Cerebellar nuclear complex (tissue), 1 donor: ENCODE results near the gene UAP1.
"Not testable (repeated sequence)": the region's sequence is repeated elsewhere in the genome, so short reads cannot be mapped to it uniquely, and the experiment has no call there.

Experiments
- DNase-seq, 2 experiments: peaks; one replicate each; lab custom pipeline; 2025; lab: John Stamatoyannopoulos, UW

Gene UAP1

DNA sequence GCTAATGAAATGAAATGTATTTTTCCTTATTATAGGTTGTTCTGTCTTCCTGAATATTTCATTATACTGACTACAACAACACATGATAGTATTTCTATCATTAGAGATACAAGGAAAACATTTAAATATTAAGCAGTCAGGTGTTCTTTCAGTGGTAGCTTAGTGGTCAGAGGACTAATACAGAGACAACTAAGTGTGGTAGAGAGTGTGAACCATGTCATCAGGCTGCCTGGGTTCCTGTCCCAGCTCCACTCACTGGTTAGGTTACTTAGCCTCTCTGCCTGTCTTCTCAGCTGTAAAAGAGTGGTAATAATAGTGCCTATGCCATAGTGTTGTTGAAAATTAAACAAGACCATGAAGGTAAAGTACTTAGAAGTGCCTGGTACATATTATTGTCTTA, 3.9 kb downstream of the UAP1 start:
- DNase-seq: no peak

GRCh38 chr1:162566870-162567269, 5.3 kb downstream of the UAP1 start:
- no peak for DNase-seq

- no peak for DNase-seq
These were observed 7.3 kb downstream of the UAP1 start for GRCh38 chr1:162568802-162569201.

GRCh38 chr1:162570718-162571117, 9.2 kb downstream of the UAP1 start:
- DNase-seq: no peak

- DNase-seq: not testable (repeated sequence)
These were observed 9.6 kb downstream of the UAP1 start for GRCh38 chr1:162571121-162571520.

DNA sequence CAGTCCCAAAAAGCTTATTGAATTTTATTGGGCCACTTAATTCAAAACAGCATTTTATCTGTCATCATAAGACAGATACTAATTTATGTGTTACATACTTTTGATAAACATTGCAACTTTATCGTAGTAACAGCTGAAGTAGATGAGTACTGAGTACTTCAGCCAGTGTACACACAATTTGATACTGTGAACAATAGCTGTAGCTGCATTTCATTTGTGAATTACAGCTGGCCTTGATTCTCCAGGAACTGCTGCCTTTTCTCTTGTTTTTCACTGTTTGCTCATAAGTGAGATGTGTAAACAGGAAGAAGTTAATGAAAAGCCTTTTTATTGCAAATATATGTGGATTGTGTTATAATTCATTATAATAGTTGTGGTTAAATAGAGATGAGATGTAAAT, 10.2 kb downstream of the UAP1 start:
- DNase-seq: no peak

DNA sequence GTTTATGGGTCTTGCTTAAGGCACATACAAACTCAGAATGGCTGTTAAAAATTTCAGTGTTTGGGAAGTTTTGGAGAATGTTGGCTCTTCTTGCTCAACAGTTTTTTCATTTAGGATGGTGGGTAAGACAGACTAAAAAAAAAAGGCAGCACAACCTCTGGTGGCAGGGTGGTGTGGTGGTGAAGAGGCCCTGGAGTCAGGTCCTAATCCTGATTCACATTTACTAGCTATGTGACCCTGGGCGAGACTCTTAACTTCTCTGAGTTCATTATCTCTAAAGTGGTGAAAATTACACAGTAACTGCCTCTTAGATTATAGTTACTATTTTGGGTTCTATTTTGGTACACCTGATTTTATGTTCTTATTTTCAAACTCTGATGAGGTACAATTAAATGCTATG, 11.6 kb downstream of the UAP1 start:
- DNase-seq: no peak

DNA sequence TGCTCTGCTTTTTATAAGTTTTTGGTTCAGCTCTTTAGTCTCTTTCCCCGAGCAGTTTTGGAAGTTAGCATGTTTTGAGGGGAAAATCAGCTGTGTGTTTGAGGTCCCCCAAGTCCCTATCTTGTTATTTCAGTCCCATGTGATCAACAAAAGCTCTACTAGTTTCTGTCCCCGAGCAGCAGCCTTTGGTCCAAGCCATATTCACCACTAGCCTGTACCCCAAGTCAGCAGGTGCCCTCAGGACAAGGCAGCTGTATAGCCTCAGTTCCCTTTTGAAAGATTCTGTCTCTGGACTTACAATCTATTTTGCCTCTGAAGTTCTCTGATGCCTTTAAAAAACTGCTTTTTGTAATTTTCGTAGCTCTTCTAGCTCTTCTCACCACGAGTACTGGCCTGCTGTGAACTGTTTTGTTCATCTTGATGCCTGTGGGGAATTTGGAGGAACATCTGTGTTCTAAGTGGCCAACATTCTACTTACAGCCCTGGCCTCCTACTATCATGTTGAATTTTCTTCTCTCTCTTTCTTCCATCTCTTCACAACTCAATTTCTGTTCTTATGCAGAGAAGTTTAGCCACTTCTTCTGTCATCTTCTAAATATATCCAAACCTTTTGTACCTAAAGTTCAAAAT, 16.7 kb downstream of the UAP1 start:
- no peak for DNase-seq

GRCh38 chr1:162578936-162579335, 17.4 kb downstream of the UAP1 start:
- DNase-seq: no peak

DNA sequence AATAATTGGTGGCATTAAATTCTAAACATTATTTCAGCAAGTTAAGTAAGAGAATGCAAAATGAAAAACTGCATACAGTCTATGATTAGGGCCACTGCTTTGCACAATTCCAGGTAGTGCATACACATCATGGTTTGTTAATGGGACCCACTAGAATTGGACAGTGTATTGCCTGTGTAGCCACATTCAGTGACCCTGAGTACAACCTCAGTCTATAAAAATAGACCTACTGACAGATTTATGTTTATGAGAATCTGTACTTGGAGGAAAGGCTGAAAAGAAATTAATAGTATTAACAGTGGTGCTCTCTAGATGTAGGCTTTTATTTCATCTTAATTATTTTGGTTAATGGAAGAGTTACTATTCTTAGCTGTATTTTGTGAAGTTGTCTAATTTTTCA, 18.8 kb downstream of the UAP1 start:
- DNase-seq: no peak

DNA sequence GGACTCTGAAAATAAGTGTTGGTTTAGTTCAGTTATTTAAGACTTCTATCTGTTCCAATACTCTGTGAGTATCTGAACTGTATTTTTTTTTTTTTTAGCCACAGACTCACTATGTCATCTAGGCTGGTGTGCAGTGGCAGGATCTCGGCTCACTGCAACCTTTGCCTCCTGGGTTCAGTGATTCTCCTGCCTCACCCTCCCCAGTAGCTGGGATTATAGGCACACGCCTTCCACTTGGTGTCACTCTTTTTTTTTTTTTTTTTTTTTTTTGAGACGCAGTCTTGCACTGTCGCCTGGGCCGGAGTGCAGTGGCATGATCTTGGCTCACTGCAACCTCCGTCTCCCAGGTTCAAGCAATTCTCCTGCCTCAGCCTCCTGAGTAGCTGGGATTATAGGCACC, 21.4 kb downstream of the UAP1 start:
- not testable (repeated sequence) for DNase-seq

GRCh38 chr1:162585101-162585500, 23.6 kb downstream of the UAP1 start:
- DNase-seq: not testable (repeated sequence)

DNA sequence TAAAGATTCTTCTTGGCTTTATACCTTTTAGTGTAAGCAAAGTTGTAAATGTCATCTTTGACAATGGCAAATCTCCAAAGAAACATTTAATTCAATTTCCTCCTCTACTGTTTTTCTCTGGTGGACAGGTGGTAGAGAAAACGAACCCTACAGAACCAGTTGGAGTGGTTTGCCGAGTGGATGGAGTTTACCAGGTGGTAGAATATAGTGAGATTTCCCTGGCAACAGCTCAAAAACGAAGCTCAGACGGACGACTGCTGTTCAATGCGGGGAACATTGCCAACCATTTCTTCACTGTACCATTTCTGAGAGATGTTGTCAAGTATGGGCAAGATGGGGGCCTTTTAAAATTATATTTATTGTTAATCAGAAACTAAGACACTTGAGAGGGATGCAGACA, 25.8 kb downstream of the UAP1 start:
- DNase-seq: no peak

GRCh38 chr1:162587761-162588260, 26.3 kb downstream of the UAP1 start:
- no peak for DNase-seq

- DNase-seq: no peak
These were observed 28.6 kb downstream of the UAP1 start for GRCh38 chr1:162590101-162590500.

DNA sequence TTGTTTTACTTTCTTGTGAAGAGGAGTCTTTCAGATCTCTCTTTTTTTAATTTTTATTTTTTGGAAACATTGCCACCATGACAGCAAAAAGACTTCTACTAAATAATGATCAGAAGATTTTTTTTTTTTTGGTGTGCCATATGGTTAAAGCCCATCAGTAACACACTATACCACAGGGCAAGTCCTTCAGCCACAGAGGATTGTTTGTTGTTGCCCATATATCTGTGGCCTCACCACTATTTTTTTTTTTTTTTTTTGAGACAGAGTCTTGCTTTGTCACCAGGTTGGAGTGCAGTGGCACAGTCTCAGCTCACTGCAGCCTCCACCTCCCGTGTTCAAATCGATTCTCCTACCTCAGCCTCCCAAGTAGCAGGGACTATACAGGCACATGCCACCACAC, 29.2 kb downstream of the UAP1 start:
- no peak for DNase-seq

GRCh38 chr1:162596514-162597170, 35.1 kb downstream of the UAP1 start:
- DNase-seq: no peak

- no peak for DNase-seq
These were observed 37.9 kb downstream of the UAP1 start for GRCh38 chr1:162599451-162599850.

DNA sequence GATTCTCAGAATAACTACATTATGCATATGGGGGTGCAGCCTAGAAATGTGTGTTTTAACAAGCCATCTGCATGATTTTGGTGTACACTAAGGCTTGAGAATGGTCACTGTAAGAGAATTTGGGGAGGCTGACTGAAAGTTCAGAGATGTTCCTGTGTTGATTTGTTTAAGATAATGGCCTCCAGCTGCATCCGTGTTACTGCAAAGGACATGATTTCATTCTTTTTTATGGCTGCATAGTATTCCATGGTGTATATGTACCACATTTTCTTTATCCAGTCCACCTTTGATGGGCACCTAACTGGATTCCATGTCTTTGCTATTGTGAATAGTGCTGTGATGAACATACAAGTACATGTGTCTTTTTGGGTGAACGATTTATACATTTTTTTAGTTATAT, 41.6 kb downstream of the UAP1 start:
- DNase-seq: not testable (repeated sequence)

DNA sequence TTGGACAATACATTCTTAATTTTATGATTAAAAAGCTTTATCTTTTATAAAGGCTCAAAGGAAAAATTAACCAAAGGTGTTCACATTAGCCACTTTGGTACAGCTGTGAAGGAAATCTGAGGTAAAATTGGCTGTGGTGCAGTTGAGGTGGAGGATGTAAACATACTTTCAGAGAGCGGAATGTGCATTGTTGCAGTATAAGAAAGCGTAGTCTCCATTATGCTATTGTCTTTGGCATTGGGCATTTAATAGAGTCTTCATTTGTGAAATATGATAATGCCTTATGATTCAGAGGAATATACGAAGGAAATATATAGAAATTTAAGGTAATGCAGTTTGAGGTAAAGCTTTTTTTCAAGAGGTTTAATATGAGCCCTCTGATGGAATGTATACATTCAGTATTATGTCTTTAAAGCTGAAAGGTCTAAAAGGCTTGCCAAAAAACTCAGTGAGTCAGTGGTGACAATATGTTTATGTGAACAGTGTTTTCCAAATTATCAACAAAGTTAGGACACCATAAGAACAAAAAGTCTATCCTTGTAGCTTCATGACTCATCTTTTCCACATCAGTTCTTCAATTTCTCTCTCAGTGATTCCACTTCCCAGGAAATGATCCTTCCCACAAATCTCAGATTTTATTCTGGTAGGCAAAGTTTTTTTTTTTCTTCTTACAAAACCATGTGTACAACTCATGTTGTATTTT, 43.9 kb downstream of the UAP1 start:
- no peak for DNase-seq

GRCh38 chr1:162609306-162609705, 47.8 kb downstream of the UAP1 start:
- DNase-seq: peak in 1 of 2 experiments; percentile 32

DNA sequence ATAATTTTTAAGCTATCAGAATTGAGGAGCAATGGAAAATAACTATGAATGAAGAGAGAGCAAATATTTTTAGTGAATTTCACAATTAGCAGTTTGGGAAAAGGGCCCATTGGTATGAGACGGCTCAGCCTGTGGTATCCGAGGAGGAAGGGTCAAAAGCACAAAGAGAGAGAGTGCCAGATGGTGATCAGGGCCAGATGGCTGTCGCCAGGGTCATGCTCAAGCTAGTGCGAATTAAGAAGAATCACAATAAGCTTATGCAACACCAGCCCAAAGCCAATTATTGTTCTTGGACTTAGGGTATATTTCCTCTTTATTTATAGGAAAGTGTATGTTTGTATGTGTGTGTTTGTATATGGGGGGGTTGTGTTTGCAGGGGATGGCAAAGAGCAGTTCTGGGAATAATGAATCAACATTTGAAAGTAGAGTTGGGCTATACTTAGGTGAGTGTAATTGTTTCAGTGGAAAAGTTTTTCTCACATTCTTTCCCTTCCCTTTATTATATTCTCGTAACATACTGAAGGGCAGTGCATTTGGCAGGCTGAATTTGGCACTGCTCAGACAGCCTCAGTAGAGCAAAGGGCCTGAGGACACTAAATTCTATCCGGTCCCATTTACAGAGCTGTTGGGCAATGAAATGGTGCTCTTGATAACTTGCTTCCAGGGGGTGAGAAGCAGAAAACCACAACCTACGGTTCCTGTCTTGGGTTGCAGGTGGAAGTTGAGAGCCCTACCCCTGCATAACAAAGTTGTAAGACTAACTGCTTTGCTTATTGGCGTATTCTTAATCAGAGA, 51.3 kb downstream of the UAP1 start:
- no peak for DNase-seq
